Central memory CD4-positive, alpha-beta T cell (primary cell): ENCODE results near the gene CCK.
"Not testable (repeated sequence)": the region's sequence is repeated elsewhere in the genome, so short reads cannot be mapped to it uniquely, and the experiment has no call there.

Source experiments
- DNase-seq: peaks from one replicate; pipeline ENCODE4 v3.0.0; 2022
- total RNA-seq, 3 experiments: gene quantifications; one replicate each; lab custom pipeline; 2026; lab: John Stamatoyannopoulos, UW

The CCK gene, protein sequence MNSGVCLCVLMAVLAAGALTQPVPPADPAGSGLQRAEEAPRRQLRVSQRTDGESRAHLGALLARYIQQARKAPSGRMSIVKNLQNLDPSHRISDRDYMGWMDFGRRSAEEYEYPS
- 0 reads per million in 3 experiments for total RNA-seq

DNA sequence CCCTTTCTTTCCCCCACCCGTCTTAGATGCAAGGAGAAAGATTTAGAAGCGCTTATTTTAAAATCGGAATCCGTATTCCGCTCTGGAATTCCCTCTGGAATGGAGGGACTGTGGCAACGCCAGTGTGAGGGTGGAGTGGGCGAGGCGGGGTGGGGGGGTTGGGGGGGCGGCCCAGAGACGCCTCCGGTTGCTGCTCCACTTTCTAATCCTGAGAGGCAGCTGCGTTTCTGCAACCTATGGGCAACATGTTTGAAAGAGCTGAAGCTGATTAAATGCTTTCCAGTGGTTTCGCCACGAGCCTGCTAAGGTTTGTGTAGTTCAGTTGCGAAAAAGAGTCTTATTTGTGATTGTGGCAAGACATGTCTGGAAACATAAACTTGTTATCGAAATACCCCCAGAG, at the start of gene CCK:
Gene CCK, minus strand, starts transcription at position 101 of the 400 bp plus-strand sequence. CDS start 2,555 bp downstream, outside the sequence.
- DNase-seq, result no peak

DNA sequence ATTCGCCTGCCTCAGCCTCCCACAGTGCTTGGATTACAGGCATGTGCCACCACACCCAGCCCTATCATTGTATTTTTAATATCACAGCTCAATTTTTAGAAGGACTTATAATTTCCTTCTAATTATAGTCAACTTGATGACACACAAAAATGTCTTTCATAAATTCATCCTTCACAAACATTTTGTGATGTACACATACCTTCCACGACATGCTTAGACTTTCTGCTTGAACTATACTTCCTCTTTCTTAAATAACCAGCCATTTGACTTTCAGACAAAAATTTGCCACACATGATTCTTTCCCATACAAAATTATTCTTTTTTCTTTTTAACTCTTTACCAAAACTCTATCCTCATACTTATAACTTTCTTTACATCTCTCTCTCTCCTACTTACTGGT, 48.4 kb upstream of the CCK start:
- DNase-seq, result no peak

DNA sequence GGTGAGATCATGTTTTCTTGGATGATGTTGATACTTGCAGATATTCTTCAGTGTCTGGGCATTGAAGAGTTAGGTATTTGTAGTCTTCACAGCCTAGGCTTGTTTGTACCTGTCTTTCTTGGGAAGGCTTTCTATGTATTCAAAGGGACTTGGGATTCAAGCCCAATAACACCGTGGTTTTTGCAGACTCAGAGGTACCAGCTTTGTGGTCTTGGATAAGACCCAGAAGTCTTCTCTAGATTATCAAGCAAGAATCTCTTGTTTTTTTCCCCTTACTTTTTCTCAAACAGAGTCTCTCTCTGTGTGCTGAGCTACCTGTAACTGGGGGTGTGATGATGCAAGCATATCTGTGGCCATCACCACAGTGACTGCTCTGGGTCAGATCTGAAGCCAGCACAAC, 42.7 kb upstream of the CCK start:
- DNase-seq, result no peak

DNA sequence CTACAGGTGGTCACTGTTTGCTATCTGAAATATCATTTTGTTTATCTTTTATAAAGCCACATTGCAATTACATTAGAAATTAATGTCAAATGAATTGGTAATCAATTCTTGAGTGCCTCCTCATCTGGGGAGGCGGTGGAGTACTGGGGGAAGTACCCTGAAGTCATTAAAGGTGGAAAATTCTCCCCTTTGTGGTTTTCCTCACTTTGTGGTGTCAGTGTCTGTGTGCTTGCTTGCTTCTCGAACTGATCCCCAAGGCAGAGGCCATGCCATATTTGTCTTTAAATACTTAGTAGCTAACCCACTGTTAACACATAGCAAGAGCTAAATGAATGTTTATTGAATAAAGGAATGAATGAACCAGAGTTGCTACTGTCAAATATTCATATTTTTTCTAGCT, 40.5 kb upstream of the CCK start:
- no peak for DNase-seq

DNA sequence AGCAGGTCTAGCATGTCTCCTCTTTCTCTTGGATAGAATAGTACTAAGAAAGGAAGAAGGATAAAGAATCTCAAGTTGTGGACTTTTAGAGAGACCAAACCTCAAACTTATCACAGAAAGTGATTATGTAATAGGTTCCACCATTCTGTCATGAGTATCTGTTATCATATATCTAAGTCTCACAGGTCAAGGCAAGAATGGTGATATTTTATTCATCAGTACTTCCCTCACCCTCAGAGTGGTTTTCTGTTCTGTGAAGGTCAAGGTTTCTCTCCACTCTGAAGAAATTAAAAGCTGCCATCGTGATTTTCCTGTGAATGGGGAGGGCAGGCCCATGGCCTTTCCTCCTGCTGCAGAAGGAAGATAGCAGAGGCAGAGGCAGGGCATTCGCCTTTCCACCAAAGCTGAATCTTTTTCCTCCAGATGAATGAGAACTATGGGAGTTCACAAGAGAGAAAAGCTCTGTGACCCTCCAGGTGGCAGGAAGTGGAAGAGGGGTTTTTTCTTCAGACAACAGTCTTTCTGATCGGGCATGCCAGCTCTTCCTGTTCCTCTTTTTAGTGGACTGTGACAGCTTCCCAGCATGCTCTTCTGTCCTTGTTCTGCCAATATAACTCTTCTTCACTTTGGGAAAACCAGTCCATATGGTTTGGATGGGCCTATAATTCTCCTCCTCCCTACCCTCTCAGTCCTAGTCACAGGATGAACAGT, 37.1 kb upstream of the CCK start:
- no peak for DNase-seq

DNA sequence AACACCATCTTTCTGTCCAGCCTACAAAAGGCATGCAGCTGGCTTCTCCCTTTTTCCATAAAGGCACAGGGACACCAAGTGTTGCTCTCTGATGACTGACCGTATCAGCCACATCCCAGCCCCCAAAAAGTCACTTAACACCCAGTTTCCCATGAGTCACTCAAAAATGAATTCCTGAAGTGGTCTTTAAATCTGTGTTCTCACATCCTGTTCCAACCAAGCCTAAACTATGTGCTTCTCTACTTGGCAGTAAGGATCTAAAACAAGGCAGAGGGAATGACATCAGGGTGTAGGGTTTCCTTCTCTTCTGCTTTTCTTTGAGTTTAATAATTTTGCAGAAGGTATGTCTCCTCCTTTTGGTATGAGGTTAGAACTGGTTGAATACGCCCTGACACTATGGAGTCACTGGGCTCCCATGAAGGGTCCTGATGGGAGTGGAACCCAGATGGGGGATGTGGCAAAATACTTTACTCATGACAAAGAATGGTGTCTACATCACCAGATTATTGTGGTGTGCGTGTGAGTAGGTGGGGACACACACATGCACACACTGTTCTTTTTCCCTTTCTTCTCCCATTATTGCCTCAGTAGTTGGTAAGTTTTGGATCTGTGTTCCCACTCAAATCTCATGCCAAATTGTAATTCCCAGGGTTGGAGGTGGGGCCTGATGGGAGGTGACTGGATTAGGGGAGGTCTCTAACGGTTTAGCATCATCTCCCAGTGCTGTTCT, 35.6 kb upstream of the CCK start:
- no peak for DNase-seq

DNA sequence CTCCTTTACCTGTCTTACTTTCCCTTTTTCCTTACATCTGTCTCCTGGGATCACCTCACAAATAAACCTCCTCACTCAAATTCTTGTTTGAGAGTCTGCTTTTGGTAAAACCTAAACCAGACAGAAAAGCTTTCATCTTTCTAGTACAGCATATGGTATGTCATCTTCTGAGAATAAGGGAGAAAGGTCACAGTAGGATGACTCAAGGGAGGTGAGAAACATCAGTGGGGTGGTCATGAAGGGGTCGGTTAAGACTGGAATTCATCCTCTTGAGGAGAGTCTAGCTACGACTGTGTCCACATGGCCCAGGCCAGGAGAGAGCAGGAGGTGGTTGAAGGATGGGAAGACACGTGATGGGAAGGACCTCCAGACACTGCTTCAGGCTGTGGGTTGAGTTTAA, 34.8 kb upstream of the CCK start:
- no peak for DNase-seq

DNA sequence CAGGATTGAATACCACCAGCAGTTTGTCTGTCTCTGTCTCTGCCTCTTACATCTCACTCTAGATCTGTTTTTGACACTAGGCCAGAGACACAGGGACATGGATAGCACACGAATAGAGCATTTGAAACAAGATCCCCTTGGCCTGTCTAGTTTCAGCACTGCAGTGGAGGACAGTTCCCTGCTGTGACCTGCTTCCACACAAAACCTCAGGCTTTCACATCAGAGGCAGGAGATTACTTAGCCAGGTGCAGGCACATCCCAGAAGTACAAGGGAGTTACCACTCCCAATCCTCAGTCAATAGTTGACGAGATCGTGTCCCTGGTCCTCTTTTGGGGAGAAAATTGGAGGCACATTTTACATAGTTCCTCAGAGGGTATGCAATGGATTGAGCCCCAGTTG, 34.0 kb upstream of the CCK start:
- DNase-seq, result no peak

DNA sequence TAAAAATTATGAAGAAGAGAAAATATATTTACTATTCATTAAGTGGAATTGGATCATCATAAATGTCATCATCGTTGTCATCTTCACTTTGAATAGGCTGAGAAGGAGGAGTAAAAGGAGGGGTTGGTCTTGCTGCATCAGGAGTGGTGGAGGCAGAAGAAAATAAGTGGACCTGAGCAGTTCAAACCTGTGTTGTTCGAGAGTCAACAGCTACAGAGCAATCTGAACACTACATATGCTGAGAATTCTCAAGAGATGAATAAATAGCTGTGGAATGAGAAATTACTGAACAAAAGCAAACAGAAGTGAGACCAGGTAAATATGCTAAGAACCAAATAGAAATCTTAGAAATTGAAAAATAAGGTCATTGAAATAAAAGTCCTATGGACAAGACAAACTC, 32.3 kb upstream of the CCK start:
- no peak for DNase-seq

DNA sequence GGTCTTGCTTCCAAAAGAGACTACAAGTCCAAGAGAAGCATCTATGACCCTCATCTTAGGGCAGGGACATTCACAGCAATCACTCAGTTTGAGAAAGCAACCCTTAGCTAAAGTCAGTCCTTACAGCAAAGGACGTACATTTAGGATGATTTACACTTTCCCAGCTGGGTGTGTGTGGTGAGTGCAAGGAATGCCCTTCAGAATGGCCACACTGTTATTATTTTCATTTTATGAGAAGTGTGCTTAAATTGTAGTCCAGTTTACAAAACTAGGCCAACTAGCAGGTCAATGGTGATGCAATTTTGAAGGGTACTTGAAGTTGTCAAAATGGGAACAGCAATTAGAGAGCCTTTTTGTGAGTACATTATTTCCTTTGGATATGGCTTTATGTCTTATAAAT, 26.0 kb upstream of the CCK start:
- DNase-seq, result no peak

DNA sequence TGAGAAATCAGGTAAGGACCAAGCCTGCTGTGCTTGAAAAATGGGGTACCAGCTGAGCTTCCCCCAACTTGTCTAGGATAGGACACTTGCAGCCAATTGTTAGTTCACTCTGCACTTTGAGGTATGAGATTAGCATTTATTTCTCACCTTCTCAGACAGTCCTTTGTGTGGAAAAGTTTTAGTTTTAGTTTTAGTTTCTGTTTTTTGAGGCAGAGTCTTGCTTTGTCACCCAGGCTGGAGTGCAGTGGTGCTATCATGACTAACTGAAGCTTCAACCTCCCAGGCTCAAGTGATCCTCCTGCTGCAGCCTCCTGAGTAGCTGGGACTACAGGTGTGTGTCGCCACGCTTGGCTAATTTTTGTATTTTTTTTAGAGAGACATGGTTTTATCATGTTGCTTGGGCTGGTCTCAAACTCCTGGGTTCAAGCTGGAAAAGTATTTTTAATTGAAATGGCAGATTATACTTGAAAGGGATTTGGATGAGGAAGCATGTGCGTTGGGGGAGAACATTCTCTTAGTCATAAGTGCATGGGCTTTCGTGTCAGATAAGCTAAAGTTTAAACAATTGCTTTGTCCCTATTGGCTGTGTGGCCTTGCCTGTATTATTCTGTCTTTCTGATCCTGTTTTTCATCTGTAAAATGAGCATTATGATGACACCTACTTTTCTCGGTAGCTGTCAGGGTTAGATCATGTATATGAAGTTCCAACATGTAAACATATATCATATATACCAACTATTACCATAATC, 25.2 kb upstream of the CCK start:
- DNase-seq, result no peak

DNA sequence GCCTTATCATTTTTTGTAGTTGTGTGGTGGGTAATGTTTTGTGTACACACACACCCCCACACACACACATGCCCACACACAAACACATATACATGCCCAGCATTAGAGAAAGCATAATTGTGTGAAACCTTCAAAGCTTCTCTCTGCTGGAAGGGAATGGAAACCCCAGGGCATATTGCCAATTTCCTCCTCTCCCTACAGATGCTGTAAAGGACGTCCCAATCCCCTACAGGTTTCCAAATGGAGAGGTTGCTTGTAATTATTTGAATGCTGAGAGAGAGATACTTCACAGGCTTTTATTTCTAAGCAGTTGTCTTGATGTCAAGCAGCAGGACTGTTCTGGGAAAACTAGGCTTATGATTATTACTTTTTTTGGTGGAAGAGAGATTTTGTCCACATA, 23.0 kb upstream of the CCK start:
- DNase-seq, result no peak

DNA sequence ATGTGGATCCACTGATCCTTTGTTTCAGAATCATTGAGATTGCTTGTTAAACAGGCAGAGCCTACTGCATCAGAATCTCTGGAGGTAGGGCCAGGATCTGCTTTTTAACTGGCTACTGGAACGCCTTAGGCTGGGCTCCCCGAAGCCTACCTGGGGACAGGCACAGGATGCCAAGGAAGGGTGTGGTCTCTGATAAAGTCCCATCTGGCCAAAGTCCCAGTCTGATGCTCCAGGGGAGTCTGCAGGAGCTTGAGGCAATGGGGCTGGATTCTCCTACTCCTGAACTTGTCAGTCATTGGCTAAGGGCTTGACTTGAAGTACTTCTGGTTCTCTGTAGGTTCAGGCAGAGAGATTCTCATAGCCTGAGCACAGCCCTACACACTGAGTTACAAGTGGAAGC, 22.4 kb upstream of the CCK start:
- DNase-seq, result no peak

DNA sequence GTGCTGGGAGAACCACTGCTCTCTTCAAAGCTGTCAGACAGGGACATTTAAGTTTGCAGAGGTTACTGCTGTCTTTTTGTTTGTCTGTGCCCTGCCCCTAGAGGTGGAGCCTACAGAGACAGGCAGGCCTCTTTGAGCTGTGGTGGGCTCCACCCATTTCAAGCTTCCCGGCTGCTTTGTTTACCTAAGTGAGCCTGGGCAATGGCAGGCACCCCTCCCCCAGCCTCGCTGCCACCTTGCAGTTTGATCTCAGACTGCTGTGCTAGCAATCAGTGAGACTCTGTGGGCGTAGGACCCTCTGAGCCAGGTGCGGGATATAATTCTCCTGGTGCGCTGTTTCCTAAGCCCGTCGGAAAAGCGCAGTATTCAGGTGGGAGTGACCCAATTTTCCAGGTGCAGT, 21.4 kb upstream of the CCK start:
- not testable (repeated sequence) for DNase-seq

DNA sequence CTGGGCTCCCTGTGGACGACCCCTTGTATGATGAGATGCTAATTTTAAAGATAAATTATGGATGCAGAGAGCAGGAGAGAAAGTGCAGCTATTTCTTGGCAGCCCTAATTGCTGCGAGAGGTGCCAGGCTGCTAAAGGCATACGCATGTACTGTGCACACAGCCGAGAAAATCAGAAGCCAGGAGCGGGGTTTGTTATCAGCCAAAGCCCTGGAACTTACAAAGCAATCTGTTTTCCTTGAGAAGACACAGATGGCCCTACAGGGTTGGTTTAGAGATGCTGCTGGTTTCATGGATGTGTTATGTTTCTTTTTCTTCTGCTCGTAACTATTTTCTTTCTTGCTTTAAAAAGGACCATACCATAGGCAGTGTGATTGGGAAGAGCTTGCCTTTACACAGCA, 11.7 kb upstream of the CCK start:
- no peak for DNase-seq

DNA sequence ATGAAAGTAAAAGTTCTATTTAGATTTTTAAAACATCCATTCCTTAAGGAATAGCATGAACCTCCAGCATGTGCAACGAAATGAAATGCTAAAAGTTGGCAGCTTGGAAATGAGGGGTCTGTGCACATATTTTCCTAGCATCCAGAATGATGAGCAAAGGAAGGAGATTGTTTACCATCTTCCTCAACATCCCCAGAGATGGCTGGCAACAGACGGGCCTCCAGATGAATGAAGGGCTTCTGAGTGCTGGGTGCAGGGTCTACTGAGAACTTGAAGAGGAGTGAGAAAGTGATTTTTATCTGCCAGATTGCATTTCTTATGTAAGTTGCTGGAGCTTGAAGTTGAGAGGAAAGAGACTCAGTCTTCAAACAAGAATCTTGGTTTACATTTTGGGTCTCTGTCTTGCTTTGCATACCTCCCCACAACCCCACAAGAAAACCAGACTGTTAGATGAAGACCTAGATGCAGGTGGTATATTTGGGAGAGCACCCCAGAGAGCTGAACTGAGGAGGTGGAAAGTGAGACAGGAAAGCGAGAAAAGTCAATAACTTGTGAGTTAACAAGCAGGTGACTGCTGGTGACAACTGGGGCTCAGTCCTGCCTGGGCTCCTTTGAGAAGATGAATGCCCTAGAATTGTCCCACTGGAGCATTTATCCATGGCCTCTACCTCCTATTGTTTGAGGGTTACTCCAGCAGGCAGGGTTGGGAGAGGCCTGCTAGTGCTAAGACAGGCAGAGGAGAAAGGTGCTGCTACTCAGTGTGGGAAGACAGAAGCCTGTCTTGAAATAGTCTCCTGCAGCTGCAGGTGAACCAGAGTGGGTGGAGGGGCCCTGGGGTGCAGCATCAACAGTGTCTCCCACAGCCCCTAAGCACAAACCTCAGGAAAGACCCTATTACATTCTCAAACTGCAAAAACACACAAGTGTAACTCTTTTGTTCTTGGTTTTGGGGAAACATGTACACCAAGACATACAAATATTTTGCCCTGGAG, 10.5 kb upstream of the CCK start:
- DNase-seq, result no peak

DNA sequence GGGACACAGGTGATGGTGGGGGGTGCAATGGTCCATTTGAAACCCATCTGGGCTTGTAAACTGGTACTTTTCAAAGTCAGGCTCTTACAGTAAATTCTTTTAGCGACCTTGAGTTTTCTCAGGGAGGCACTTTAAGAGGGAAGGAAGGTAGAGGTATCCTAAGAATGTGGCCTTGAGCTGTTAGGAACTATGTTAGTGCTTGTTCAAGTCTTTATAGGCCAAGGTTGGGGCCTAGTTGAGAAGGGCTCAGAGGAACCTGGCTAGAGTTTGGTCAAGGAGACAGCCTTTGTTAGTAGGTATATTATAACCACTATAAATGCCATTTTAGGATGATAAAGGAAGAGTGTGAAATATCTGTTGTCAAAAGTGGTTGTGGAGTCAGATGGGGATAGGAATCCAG, 9.2 kb upstream of the CCK start:
- no peak for DNase-seq

DNA sequence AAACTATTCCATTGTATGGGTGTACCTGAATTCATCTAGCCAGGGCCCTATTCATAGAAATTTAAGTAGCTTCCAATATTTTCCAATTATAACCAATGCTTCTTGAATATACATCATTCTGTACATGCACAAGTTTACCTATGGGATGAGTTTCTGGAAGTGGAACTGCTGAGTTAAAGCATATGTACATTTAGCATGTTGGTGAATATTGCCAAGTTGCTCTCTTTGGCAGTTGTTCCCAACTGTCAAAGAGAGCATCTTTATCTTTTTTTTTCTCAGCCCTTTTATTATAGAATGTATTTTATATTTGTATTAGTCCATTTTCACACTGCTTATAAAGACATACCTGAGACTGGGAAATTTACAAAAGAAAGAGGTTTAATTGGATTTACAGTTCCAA, 8.3 kb upstream of the CCK start:
- DNase-seq, result no peak

DNA sequence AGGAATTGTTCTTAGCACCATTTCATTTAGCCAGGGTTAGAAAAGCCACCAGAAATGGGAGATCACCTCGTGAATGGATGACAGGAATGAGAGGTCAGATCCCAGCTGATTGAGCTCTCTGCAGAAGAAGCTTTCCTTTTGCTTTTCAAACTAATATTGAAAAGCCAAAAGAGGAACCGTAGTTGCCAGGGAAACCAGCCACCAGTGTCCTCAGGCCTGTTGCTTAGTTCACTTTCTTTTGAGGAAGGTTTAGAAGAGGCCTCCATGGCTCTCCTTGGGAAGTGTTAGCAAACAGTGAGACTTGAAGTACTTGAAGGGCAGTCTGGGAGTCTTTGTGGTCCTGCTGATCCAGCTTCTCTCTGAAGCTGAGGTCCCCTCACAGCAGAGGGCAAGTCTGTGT, 7.4 kb upstream of the CCK start:
- no peak for DNase-seq

DNA sequence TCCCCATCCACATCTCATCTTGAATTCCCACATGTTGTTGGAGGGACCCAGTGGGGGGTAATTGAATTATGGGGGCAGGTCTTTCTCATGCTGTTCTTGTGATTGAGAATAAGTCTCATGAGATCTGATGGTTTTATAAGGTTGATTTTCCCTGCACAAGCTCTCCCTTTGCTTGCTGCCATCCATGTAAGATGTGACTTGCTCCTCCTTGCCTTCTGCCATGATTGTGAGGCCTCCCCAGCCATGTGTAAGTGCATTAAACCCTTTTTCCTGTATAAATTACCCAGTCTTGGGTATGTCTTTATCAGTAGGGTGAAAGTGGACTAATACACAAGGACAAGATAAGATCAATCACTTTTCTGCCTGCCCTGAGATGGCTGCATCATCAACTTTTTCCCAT, 5.8 kb upstream of the CCK start:
- DNase-seq, result no peak

DNA sequence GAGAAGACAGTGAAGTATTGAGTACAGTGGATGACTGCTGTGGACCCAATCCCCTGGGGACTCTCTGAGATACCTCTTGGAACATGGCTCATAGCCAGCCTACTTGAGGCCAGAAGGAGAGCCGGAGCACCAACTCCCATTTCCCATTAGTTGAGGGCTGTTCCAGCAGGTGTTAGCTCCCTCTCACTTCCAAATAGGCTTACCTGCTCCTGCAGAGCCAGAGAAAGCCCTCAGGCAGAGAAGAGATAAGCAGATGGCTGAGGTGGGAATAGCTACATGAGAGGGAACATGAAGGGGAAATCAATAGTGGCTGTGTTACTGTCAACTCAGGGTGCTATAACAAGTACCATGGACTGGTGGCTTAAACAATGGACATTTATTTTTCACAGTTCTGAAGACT, 4.6 kb upstream of the CCK start:
- DNase-seq, result no peak

DNA sequence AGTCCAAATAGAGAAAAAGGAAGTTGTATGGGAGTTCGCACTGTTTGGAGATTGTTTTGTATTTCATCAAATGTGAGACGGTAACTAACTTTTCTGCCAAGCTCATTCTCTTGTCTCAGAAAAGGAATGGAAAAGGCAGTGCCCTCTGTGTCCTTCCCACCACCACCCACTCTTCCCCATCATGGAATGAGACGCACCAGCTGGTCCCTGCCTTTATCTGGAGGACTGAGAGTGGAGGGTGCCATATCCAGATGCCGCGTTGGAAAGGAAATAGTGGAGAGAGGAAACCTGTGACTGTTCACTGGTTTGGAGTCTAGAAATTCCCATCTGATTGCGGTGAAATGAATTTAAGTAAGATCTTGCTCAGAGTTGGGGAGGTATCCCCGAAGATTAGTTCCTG, 3.7 kb upstream of the CCK start:
- DNase-seq, result no peak
